HepG2 (cell line): Measurements from ENCODE around the gene MISFA. TPM values are rescaled to one million over a fixed set of nuclear protein-coding genes. Genes with fewer than 3 reads are reported as not detected.

ENCODE experiments used
- BRD4 ChIP-seq: sonication (generic); formaldehyde crosslinking; IDR thresholded peaks from 2 replicates; pipeline ENCODE4 v1.4.0; 2020; ENCODE audit warnings: missing genetic modification reagents
- CREB1 ChIP-seq, 2 experiments: fragments of 450-650 bp in 1 of 2; IDR thresholded peaks; 2 replicates each; pipeline ENCODE4 v1.6.1; 2016 to 2017; ENCODE audit warnings: control low read depth in 1 of 2, mild to moderate bottlenecking in 1 of 2, missing compliant biosample characterization in 1 of 2, missing genetic modification characterization in 1 of 2
- ELF4 ChIP-seq: sonication (generic); formaldehyde crosslinking; IDR thresholded peaks from 2 replicates; pipeline ENCODE4 v1.5.0; 2020; ENCODE audit warnings: missing genetic modification reagents, mild to moderate bottlenecking, moderate library complexity, borderline replicate concordance
- FOSL2 ChIP-seq: sonication (generic); formaldehyde crosslinking; IDR thresholded peaks from 2 replicates; pipeline ENCODE4 v1.4.0; 2020; ENCODE audit warnings: missing genetic modification reagents
- HDAC1 ChIP-seq: sonication (generic); formaldehyde crosslinking; IDR thresholded peaks from 2 replicates; pipeline ENCODE4 v1.5.1; 2020; ENCODE audit warnings: mild to moderate bottlenecking, missing genetic modification reagents
- HNRNPUL1 ChIP-seq: fragments of 200-400 bp; formaldehyde crosslinking; IDR thresholded peaks from 2 replicates; pipeline ENCODE4 v1.6.1; 2017; ENCODE audit warnings: low read depth, mild to moderate bottlenecking, low read length, moderate library complexity
- IKZF5 ChIP-seq: IDR thresholded peaks from 2 replicates; pipeline ENCODE4 v1.6.1; 2018; ENCODE audit warnings: missing genetic modification reagents, mild to moderate bottlenecking, missing compliant biosample characterization
- JUN ChIP-seq: sonication (generic); formaldehyde crosslinking; IDR thresholded peaks from 2 replicates; pipeline ENCODE4 v1.4.0; 2020; ENCODE audit warnings: mild to moderate bottlenecking, missing genetic modification reagents
- KDM5A ChIP-seq: fragments of 200-600 bp; sonication (generic); IDR thresholded peaks from 2 replicates; pipeline ENCODE4 v1.7.0; 2018; ENCODE audit warnings: antibody characterized with exemption, mild to moderate bottlenecking, low read length, borderline replicate concordance
- KDM5B ChIP-seq: sonication (generic); formaldehyde crosslinking; IDR thresholded peaks from 2 replicates; pipeline ENCODE4 v1.4.0; 2020; ENCODE audit warnings: missing genetic modification reagents, mild to moderate bottlenecking, borderline replicate concordance
- MED8 ChIP-seq: sonication (generic); formaldehyde crosslinking; IDR thresholded peaks from 2 replicates; pipeline ENCODE4 v1.8.1; 2023; ENCODE audit warnings: mild to moderate bottlenecking, missing genetic modification reagents; ENCODE audit not compliant: insufficient replicate concordance
- NCOR1 ChIP-seq: fragments of 200-600 bp; sonication (generic); IDR thresholded peaks from 2 replicates; pipeline ENCODE4 v1.7.0; 2017; ENCODE audit warnings: antibody characterized with exemption, low read length, borderline replicate concordance
- RNF219 ChIP-seq: sonication (generic); formaldehyde crosslinking; IDR thresholded peaks from 2 replicates; pipeline ENCODE4 v1.5.0; 2020; ENCODE audit warnings: mild to moderate bottlenecking, missing genetic modification reagents
- SAP130 ChIP-seq: IDR thresholded peaks from 2 replicates; pipeline ENCODE4 v1.6.1; 2016; ENCODE audit warnings: low read depth
- SNAI1 ChIP-seq: sonication (generic); formaldehyde crosslinking; IDR thresholded peaks from 2 replicates; pipeline ENCODE4 v1.5.0; 2020; ENCODE audit warnings: mild to moderate bottlenecking, missing genetic modification reagents, borderline replicate concordance
- TEAD2 ChIP-seq: sonication (generic); formaldehyde crosslinking; IDR thresholded peaks from 2 replicates; pipeline ENCODE4 v1.9.0; 2021; ENCODE audit warnings: missing genetic modification reagents
- ZFP36L2 ChIP-seq: sonication (generic); formaldehyde crosslinking; IDR thresholded peaks from 2 replicates; pipeline ENCODE4 v1.4.0; 2020; ENCODE audit warnings: missing genetic modification reagents
- ZMYM3 ChIP-seq: sonication (generic); formaldehyde crosslinking; IDR thresholded peaks from 2 replicates; pipeline ENCODE4 v1.5.1; 2020; ENCODE audit warnings: mild to moderate bottlenecking, missing genetic modification reagents
- ZNF44 ChIP-seq: sonication (generic); formaldehyde crosslinking; IDR thresholded peaks from 2 replicates; pipeline ENCODE4 v1.5.1; 2020; ENCODE audit warnings: mild to moderate bottlenecking, missing genetic modification reagents
- ZSCAN20 ChIP-seq: sonication (generic); formaldehyde crosslinking; IDR thresholded peaks from 2 replicates; pipeline ENCODE4 v1.4.0; 2020; ENCODE audit warnings: missing genetic modification reagents, mild to moderate bottlenecking, borderline replicate concordance
- polyA plus RNA-seq, 8 experiments: library from polyadenylated mRNA; depleted of rRNA in 3 of 8; stranded (reverse) in 7 of 8; unstranded in 1 of 8; fragments of >200 nt; fragmentation: Illumina TruSeq in 4 of 8; extraction: Trizol in 4 of 8; gene quantifications; 2 replicates each; pipeline versions ENCODE4 v1.2.1 to v1.2.3, GENCODE V29; 2011 to 2016; ENCODE audit warnings: low read depth in 4 of 8, missing spikeins in 1 of 8, mixed read lengths in 1 of 8; ENCODE audit not compliant: insufficient read depth in 1 of 8
- total RNA-seq, 5 experiments: library from RNA; depleted of rRNA; stranded (reverse); fragments of >200 nt; fragmentation: Illumina TruSeq; extraction: Trizol; gene quantifications; 2 replicates each; pipeline ENCODE4 v1.2.3, GENCODE V29; 2016; ENCODE audit warnings: low read depth in 1 of 5
- TF ChIP-seq, protein P1 (sequence below): sonication (generic); formaldehyde crosslinking; IDR thresholded peaks from 2 replicates; pipeline ENCODE4 v1.4.0; 2020; ENCODE audit warnings: missing genetic modification reagents
- TF ChIP-seq, protein P2 (sequence below): sonication (generic); formaldehyde crosslinking; IDR thresholded peaks from 2 replicates; pipeline ENCODE4 v1.8.1; 2023; ENCODE audit warnings: mild to moderate bottlenecking, missing genetic modification reagents

Gene MISFA
- total and polyA plus RNA-seq, 2 of the 13 experiments (the other 11 are each of a cell fraction or from before 2014, with no cell fraction given): 1.4 to 5.4 TPM

GRCh38 chr11:18588297-18589252 is 11.0 kb upstream of the MISFA start, which contains the start of gene UEVLD (continued):
- no peak; the same call in 1 of the 2 replicates for TF ChIP-seq RNF219 (CRISPR knock-in tag)
- peak; percentile 78 for TF ChIP-seq IKZF5 (CRISPR knock-in tag)
- TF ChIP-seq, protein P1, sequence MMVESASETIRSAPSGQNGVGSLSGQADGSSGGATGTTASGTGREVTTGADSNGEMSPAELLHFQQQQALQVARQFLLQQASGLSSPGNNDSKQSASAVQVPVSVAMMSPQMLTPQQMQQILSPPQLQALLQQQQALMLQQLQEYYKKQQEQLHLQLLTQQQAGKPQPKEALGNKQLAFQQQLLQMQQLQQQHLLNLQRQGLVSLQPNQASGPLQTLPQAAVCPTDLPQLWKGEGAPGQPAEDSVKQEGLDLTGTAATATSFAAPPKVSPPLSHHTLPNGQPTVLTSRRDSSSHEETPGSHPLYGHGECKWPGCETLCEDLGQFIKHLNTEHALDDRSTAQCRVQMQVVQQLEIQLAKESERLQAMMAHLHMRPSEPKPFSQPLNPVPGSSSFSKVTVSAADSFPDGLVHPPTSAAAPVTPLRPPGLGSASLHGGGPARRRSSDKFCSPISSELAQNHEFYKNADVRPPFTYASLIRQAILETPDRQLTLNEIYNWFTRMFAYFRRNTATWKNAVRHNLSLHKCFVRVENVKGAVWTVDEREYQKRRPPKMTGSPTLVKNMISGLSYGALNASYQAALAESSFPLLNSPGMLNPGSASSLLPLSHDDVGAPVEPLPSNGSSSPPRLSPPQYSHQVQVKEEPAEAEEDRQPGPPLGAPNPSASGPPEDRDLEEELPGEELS (CRISPR knock-in tag): peak; percentile 68; the same call in 1 of the 2 replicates
- no peak for TF ChIP-seq MED8 (CRISPR knock-in tag)
- TF ChIP-seq KDM5A: peak; percentile 92
- TF ChIP-seq, protein P2, sequence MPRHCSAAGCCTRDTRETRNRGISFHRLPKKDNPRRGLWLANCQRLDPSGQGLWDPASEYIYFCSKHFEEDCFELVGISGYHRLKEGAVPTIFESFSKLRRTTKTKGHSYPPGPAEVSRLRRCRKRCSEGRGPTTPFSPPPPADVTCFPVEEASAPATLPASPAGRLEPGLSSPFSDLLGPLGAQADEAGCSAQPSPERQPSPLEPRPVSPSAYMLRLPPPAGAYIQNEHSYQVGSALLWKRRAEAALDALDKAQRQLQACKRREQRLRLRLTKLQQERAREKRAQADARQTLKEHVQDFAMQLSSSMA (CRISPR knock-in tag): peak; percentile 98
- TF ChIP-seq HDAC1 (CRISPR knock-in tag): peak; percentile 89
- no peak for TF ChIP-seq SNAI1 (CRISPR knock-in tag)
- peak; percentile 97 for TF ChIP-seq SAP130 (CRISPR knock-in tag)
- TF ChIP-seq ZSCAN20: 0 out of 2 replicates have a peak, but pooled peaks have one; percentile 28
- peak; percentile 34; the same call in 1 of the 2 replicates for TF ChIP-seq FOSL2
- peak; percentile 61; the same call in 1 of the 2 replicates for TF ChIP-seq ZMYM3 (CRISPR knock-in tag)
- TF ChIP-seq ELF4: peak; percentile 94
- TF ChIP-seq TEAD2 (CRISPR knock-in tag): no peak
- no peak; the same call in 1 of the 2 replicates for TF ChIP-seq ZFP36L2 (CRISPR knock-in tag)
- no peak; the same call in 1 of the 2 replicates for TF ChIP-seq NCOR1
- TF ChIP-seq KDM5B (CRISPR knock-in tag): peak; percentile 75; the same call in 1 of the 2 replicates
- TF ChIP-seq BRD4 (CRISPR knock-in tag): no peak; the same call in none of the 2 replicates
- TF ChIP-seq CREB1 (IDR thresholded peaks at IDR 0.05): 0 out of 2 replicates have a peak, but pooled peaks have one; percentile 13
- peak; percentile 63 for TF ChIP-seq CREB1 (CRISPR knock-in tag; IDR thresholded peaks at IDR 0.05)
- peak; percentile 87; the same call in 1 of the 2 replicates for TF ChIP-seq ZNF44 (CRISPR knock-in tag)
- TF ChIP-seq HNRNPUL1: no peak
- no peak for TF ChIP-seq JUN
